Fibroblast of villous mesenchyme (primary cell): ENCODE results near the gene TFRC. TPM values are rescaled to one million over a fixed set of nuclear protein-coding genes. Genes with fewer than 3 reads are reported as not detected.
A peak's percentile ranks its signal among the peaks of the same experiment; 100 is the strongest.
"Not testable (repeated sequence)": the region's sequence is repeated elsewhere in the genome, so short reads cannot be mapped to it uniquely, and the experiment has no call there.

ENCODE experiments used
- DNase-seq: peaks from one replicate; pipeline ENCODE4 v3.0.0-alpha.2; 2010; ENCODE audit warnings: low read depth
- H3K4me3 ChIP-seq: 2 replicates; pipeline ENCODE4 v1.5.1; 2011; ENCODE audit warnings: low read depth, mild to moderate bottlenecking, low read length
- CTCF ChIP-seq: IDR thresholded peaks from 2 replicates; pipeline ENCODE4 v1.5.1; 2012; ENCODE audit warnings: low read depth, mild to moderate bottlenecking, low read length; ENCODE audit not compliant: insufficient read depth
- total RNA-seq: library from RNA; depleted of rRNA; stranded (reverse); fragments of >200 nt; gene quantifications from 2 replicates; pipeline ENCODE4 v1.2.3, GENCODE V29; 2012

The TFRC gene
- total RNA-seq, 1 donor, result 150 TPM

DNA sequence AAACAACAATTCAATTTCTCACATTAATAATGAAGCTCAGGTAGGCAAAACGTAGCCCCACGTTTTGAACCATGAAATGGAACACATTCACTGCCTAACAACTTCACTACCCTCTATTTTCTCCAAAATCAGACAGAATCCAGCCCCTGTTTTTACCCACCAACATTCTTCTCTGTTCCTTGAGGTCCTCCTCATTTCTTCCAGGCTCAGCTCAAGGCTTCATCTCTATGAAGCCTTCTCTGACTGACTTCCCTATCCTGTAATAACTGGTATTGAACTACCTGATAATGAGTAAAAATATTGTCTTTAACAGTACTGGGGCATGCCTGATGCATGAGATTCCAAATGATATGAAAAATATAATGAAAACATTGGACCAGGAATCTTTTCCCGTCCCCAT lies 2.2 kb downstream of the TFRC start:
- DNase-seq, result no peak
- no peak overlapping the region for H3K4me3 ChIP-seq
- TF ChIP-seq CTCF, result no peak

- H3K4me3 ChIP-seq, result no peak overlapping the region
- no peak for DNase-seq
- no peak for TF ChIP-seq CTCF
Measured at GRCh38 chr3:196075013-196075412, 6.9 kb downstream of the TFRC start.

- peak; percentile 69 for DNase-seq
- peak; percentile 89 for TF ChIP-seq CTCF
- H3K4me3 ChIP-seq, result no peak overlapping the region
Measured at GRCh38 chr3:196073255-196073753, 8.6 kb downstream of the TFRC start.

DNA sequence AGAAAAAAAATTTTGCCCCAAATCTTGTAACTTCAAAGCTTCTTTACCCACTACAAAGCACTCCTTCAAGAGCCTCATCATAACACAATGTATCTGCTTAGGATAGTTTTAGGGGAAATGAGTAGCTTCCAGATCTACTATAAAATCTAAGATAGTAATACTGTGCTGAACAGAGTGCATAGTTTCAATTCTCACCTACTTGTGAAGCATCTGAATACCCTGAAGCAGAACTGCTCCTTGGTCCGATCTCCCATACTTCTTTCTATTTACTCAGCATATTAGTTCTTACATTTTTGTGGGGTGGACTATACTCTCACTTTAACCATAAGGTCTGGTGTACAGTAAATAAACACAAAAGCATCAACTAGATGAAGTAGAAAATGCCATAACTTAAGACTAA lies 9.6 kb downstream of the TFRC start:
- no peak for TF ChIP-seq CTCF
- no peak overlapping the region for H3K4me3 ChIP-seq
- no peak for DNase-seq

- H3K4me3 ChIP-seq, DNase-seq: not testable (repeated sequence)
Measured at GRCh38 chr3:196068812-196069211, 13.1 kb downstream of the TFRC start.

GRCh38 chr3:196067439-196067838 lies 14.5 kb downstream of the TFRC start:
- TF ChIP-seq CTCF, result no peak
- DNase-seq, result no peak
- H3K4me3 ChIP-seq, result no peak overlapping the region

DNA sequence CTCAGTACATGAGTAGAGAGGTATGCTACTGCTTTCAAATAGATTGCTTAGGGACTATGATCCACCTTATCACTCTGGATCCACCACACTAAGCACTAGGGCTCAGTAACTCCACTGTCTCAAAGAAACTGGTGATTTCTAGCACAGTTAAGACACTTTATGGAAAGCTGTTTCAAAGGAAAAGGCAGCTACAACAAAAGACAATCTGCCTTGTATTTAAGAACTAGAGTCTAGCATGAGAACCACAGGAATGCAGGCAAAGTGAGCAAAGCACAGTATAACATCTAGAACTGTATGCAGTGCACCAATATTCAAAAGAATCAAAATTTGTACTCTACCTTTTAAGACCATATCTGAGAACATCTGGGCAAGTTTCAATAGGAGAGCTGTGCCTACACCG lies 17.9 kb downstream of the TFRC start:
- H3K4me3 ChIP-seq, result no peak overlapping the region
- no peak for DNase-seq
- no peak for TF ChIP-seq CTCF
